Measurements from ENCODE around the gene FGD3. TPM values are rescaled to one million over a fixed set of nuclear protein-coding genes. Genes with fewer than 3 reads are reported as not detected.

Gene FGD3
- total and polyA plus RNA-seq, 10 donors, result 30.7 to 99.1 (median 68.7) TPM

DNA sequence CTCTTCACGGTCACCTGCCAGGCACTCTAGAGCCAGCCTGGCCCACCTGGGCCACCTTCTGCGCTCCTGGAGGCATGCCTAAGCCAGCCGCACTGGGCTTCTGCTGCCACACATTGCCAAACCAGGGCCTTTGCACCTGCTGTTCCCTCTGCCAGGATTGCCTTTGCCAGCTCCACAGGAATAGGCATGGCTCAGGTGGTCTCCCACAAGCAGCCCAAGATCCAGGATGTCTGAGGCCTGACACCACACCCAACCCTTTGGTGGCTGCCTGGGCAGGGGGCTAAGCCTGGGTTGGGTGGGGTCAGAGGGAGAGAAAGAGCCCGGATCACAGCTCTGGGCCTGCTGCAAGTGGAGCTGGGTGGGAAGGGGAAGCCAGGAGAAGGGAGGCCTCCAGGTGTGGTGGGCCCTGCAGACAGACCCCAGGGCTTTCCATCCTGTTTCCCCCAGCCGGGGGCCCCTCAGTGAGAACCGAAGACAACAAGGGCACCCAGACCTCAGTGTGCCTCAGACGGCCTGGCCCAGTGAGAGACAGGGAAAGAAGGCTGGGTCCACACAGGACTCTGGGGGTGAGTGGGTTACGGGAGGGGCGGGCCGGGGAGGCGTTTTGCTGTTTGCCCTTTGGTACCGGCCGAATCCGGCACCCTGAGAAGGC is 110.5 kb downstream of the FGD3 start:
- Histone ChIP-seq H3K9me3 (no peaks in the 10 kb centered on the region), H3K27ac (peak overlapping the region; percentile 85 to 98 (median 93)), H3K4me3 (peak overlapping the region in 1 of 8 donors; percentile 88), H3K4me1 (peaks cover 32 to 96% (median 65%) of the 10 kb centered on the region in 6 donors), H3K36me3 (peaks cover 0 to 3% (median 0%) of the 10 kb centered on the region in 6 donors), H3K27me3 (replicated peaks in 1 of 7) (no peaks in the 10 kb centered on the region)
- peak; percentile 86 for DNase-seq
- 40 to 45% (median 42%) methylated on average over 13 to 14 of the region's 14 CpGs for WGBS, 5 donors
- TF ChIP-seq POLR2AphosphoS5 (IDR thresholded peaks at IDR 0.05), result no peak
- no peak for TF ChIP-seq POLR2A (IDR thresholded peaks at IDR 0.05)
- TF ChIP-seq, protein P1, sequence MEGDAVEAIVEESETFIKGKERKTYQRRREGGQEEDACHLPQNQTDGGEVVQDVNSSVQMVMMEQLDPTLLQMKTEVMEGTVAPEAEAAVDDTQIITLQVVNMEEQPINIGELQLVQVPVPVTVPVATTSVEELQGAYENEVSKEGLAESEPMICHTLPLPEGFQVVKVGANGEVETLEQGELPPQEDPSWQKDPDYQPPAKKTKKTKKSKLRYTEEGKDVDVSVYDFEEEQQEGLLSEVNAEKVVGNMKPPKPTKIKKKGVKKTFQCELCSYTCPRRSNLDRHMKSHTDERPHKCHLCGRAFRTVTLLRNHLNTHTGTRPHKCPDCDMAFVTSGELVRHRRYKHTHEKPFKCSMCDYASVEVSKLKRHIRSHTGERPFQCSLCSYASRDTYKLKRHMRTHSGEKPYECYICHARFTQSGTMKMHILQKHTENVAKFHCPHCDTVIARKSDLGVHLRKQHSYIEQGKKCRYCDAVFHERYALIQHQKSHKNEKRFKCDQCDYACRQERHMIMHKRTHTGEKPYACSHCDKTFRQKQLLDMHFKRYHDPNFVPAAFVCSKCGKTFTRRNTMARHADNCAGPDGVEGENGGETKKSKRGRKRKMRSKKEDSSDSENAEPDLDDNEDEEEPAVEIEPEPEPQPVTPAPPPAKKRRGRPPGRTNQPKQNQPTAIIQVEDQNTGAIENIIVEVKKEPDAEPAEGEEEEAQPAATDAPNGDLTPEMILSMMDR (IDR thresholded peaks at IDR 0.05 in 8 of 11, conservative IDR thresholded peaks at IDR 0.05 in 3 of 11), result no peak
- intact Hi-C loops (cut with DNase I; ENCODE audit: low total_unique reads), result loop anchor here (10.0 kb wide), 1 partner anchor 53 kb away; no protein-coding TSS in a partner anchor

DNA sequence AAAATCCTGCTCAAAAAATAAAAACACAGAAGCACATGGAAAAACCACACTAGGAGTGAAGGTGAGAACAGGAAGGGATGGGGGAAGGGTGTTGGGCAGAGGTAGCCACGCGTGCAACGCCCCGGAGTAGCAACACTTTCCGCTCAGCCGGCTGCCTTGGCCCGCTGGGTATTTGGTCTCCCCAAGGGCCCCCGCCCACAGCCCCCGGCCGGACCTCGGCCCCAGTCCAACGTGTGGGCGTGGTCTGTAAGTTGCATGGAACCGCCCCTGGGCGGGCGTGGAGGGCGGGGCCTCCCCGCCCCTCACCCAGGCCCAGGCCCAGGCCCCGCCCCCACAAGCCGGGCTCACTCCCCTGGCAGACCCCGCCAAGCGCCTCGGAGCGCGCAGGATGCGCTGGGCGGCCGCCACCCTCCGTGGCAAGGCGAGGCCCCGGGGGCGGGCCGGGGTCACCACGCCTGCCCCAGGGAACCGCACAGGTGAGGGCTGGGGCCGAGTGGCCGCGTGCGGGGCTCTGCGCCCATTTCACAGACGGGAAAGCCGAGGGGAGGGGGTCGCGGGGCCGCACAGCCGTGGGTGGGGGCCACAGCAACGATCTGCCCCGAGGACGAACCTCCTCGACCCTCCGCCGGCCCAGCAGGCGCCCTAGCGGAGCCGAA is 111.2 kb downstream of the FGD3 start, which contains the start of gene SUSD3:
SUSD3 (plus strand) TSS at position 347 of the 656 bp plus-strand sequence; CDS start at position 389, 42 bp downstream.
- H3K4me3 ChIP-seq, result peak within 1 kb of the TSS; percentile 40 to 88 (median 60)
- peaks cover 38 to 96% (median 68%) of the 10 kb centered on the region in 6 donors for H3K4me1 ChIP-seq
- no peaks in the 10 kb centered on the region for H3K27me3 ChIP-seq (replicated peaks in 1 of 7)
- intact Hi-C loops (cut with DNase I; ENCODE audit: low total_unique reads), result loop anchor here (10.0 kb wide), 1 partner anchor 54 kb away; no protein-coding TSS in a partner anchor
- 1 to 2% (median 1%) methylated on average over 20 to 55 of the region's 55 CpGs for WGBS, 5 donors
- H3K27ac ChIP-seq, result peak within 1 kb of the TSS; percentile 85 to 98 (median 93)
- no peak for TF ChIP-seq POLR2A (IDR thresholded peaks at IDR 0.05)
- TF ChIP-seq POLR2AphosphoS5 (IDR thresholded peaks at IDR 0.05), result peak; percentile 84 to 88 (median 87)
- peaks cover 0 to 6% (median 0%) of the 10 kb centered on the region in 6 donors for H3K36me3 ChIP-seq
- no peaks in the 10 kb centered on the region for H3K9me3 ChIP-seq
- DNase-seq, result peak; percentile 95

DNA sequence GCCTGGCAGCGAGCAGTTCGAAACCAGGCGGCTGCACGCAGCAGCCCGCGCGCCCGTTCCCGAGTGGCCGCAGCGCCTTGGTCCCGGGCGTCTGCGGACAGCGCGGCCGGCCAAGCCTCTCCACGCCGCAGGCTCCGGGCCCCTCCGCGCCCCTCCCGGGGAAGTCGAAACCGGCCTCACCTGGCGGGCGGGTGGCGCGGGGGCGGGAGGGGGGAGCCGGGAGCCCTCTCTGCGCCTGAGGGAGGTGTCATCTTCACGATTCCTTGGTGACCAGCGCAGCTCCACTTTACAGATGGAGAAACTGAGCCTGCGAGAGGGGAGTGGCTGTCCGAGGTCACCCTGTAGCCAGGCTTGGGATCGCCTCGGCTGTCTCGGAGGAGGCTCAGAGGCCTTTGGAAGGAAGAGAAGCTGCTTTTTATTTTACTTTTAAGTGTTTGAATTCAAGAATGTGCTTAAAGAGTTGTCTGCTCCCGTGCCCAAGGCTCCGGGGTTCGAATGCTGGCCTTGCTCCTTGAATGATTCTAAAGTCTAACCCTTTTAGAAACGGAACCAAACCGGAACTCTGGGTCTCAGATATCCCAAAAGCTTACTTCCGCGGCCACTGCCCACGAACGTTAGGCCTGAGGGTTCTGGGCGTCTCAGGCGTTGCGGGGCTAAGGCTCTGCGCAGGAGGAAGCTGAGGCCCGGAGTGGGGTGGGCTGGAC is 111.8 kb downstream of the FGD3 start:
- intact Hi-C loops (cut with DNase I; ENCODE audit: low total_unique reads), result loop anchor here (10.0 kb wide), 1 partner anchor 54 kb away; no protein-coding TSS in a partner anchor
- TF ChIP-seq, protein P1 (IDR thresholded peaks at IDR 0.05 in 8 of 11, conservative IDR thresholded peaks at IDR 0.05 in 3 of 11), result no peak
- TF ChIP-seq POLR2AphosphoS5 (IDR thresholded peaks at IDR 0.05), result peak; percentile 55 to 70 (median 67)
- Histone ChIP-seq H3K9me3 (no peaks in the 10 kb centered on the region), H3K36me3 (peaks cover 0 to 6% (median 0%) of the 10 kb centered on the region in 6 donors), H3K4me3 (peak overlapping the region; percentile 40 to 88 (median 60)), H3K27ac (peak overlapping the region; percentile 85 to 98 (median 93)), H3K27me3 (replicated peaks in 1 of 7) (no peaks in the 10 kb centered on the region), H3K4me1 (peaks cover 44 to 96% (median 71%) of the 10 kb centered on the region in 6 donors)
- 0 to 7% (median 2%) methylated on average over 12 to 53 of the region's 53 CpGs for WGBS, 5 donors
- DNase-seq, result peak; percentile 89

Measured in spleen (tissue), 11 donors.